Upper lobe of right lung (tissue), 1 donor: Measurements from ENCODE around the gene SPINT4. TPM values are rescaled to one million over a fixed set of nuclear protein-coding genes. Genes with fewer than 3 reads are reported as not detected.

ENCODE experiments used
- ATAC-seq: fragments of 200-7000 bp; cut with Tn5 transposase; one replicate; pipeline ENCODE4 v1.9.1; 2020; ENCODE audit warnings: mild to moderate bottlenecking, moderate library complexity
- DNase-seq: peaks from one replicate; pipeline ENCODE4 v3.0.0-alpha.2; 2020
- H3K27ac ChIP-seq: fragments of 200-600 bp; one replicate; pipeline ENCODE4 v1.8.0; 2022
- H3K27me3 ChIP-seq: fragments of 200-600 bp; one replicate; pipeline ENCODE4 v1.8.0; 2022; ENCODE audit warnings: mild to moderate bottlenecking
- H3K36me3 ChIP-seq: fragments of 200-600 bp; one replicate; pipeline ENCODE4 v1.8.0; 2022
- H3K4me1 ChIP-seq: fragments of 200-600 bp; one replicate; pipeline ENCODE4 v1.8.0; 2022
- H3K4me3 ChIP-seq: fragments of 200-600 bp; one replicate; pipeline ENCODE4 v1.8.0; 2022; ENCODE audit warnings: mild to moderate bottlenecking
- H3K9me3 ChIP-seq: fragments of 200-600 bp; one replicate; pipeline ENCODE4 v1.8.0; 2022
- intact Hi-C: fragments of 100-400 bp; cut with DNase I; formaldehyde crosslinking; loops from one replicate; pipeline ENCODE4 v1.11.0; 2022
- total RNA-seq: library from RNA; stranded (reverse); fragmentation: NEBNext Ultra II Directional; extraction: Animal tissue kit (Norgen Biotek cat#: 25700); gene quantifications from one replicate; pipeline ENCODE4 v1.2.1, GENCODE V29; 2021
- TF ChIP-seq, protein P1 (sequence below): fragments of 200-600 bp; IDR thresholded peaks from one replicate; pipeline ENCODE4 v1.8.0; 2022; ENCODE audit warnings: antibody characterized with exemption
- donor health status: DM: no; HTN: yes; CAD: no; lungs with severe emphysema.

Gene SPINT4
- total RNA-seq, 1 donor from 2014 or later, result not detected

DNA sequence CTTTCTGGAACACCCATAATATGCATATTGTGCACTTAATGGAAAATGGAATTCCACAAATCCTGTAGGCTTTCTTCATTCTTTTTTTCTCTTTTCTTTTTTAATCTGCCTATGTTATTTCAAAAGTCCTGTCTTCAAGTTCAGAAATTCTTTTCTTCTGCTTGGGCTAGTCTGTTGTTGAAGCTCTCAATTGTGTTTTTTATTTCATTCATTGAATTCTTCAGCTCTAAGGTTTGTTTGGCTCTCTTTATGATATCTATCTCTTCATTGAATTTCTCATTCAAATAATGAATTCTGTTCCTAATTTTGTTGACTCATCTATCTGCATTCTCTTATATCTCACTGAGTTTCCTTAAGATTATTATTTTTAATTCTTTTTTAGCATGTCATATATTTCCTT is 10.1 kb downstream of the SPINT4 start:
- intact Hi-C loops, result no loop called here
- Histone ChIP-seq H3K27me3 (no peaks in the 10 kb centered on the region), H3K4me3 (no peak overlapping the region), H3K27ac (no peak overlapping the region), H3K36me3 (no peaks in the 10 kb centered on the region), H3K9me3 (no peaks in the 10 kb centered on the region), H3K4me1 (no peaks in the 10 kb centered on the region)
- TF ChIP-seq, protein P1, sequence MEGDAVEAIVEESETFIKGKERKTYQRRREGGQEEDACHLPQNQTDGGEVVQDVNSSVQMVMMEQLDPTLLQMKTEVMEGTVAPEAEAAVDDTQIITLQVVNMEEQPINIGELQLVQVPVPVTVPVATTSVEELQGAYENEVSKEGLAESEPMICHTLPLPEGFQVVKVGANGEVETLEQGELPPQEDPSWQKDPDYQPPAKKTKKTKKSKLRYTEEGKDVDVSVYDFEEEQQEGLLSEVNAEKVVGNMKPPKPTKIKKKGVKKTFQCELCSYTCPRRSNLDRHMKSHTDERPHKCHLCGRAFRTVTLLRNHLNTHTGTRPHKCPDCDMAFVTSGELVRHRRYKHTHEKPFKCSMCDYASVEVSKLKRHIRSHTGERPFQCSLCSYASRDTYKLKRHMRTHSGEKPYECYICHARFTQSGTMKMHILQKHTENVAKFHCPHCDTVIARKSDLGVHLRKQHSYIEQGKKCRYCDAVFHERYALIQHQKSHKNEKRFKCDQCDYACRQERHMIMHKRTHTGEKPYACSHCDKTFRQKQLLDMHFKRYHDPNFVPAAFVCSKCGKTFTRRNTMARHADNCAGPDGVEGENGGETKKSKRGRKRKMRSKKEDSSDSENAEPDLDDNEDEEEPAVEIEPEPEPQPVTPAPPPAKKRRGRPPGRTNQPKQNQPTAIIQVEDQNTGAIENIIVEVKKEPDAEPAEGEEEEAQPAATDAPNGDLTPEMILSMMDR, result no peak
- ATAC-seq, result no peak
- DNase-seq, result no peak

DNA sequence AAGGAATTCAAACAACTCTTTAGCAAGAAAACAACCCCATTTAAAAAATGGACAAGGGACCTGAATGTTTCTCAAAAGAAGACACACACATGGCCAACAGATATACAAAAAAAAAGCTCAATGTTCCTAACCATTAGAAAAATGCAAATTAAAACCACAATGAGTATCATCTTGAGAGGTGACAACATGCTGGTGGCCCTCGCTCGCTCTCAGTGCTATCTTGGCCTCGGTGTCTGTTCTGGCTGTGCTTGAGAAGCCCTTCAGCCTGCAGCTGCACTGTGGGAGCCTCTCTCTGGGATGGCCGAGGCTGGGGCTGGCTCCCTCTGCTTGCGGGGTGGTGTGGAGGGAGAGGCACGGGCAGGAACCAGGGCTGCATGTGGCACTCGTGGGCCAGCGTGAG is 13.4 kb downstream of the SPINT4 start:
- H3K27me3 ChIP-seq, result no peaks in the 10 kb centered on the region
- ATAC-seq (no peak), DNase-seq (no peak)
- H3K4me3 ChIP-seq, result no peak overlapping the region
- intact Hi-C loops, result no loop called here
- no peak overlapping the region for H3K27ac ChIP-seq
- no peaks in the 10 kb centered on the region for H3K9me3 ChIP-seq
- H3K4me1 ChIP-seq, result no peaks in the 10 kb centered on the region
- TF ChIP-seq, protein P1, result no peak
- H3K36me3 ChIP-seq, result no peaks in the 10 kb centered on the region

DNA sequence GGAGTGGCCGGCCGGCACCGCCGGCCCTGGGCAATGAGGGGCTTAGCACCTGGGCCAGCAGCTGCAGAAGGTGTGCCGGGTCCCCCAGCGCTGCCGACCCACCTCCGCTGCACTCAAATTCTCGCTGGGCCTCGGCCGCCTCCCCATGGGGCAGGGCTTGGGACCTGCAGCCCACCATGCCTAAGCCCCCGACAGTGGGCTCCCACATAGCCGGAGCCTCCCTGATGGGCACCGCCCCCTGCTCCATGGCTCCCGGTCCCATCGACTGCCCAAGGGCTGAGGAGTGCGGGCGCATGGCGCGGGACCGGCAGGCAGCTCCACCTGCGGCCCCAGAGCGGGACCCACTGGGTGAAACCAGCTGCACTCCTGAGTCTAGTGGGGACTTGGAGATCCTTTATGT is 13.8 kb downstream of the SPINT4 start:
- Histone ChIP-seq H3K27ac (no peak overlapping the region), H3K4me3 (no peak overlapping the region), H3K27me3 (no peaks in the 10 kb centered on the region), H3K4me1 (no peaks in the 10 kb centered on the region), H3K36me3 (no peaks in the 10 kb centered on the region), H3K9me3 (no peaks in the 10 kb centered on the region)
- no peak for DNase-seq
- no peak for ATAC-seq
- intact Hi-C loops, result no loop called here
- TF ChIP-seq, protein P1, result no peak

DNA sequence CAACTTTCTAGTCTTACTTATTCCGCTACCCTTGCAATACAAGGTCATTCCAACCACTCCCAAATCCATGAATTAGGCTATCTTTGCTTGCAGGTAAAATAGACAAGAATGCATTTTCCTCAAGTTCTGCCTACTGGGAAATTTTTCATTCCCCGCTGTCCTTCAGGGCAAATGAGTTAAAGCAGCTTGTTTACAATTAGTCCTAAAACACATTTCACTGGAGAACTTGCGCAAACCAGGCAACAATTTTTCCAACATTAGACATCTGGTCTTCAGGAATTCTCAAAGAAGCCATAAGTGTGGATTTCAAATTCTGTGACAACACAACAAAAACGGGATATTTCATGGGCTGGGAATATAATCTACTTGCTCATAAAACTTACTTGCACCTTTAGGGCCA is 20.4 kb downstream of the SPINT4 start:
- no peaks in the 10 kb centered on the region for H3K36me3 ChIP-seq
- ATAC-seq (no peak), DNase-seq (no peak)
- no peaks in the 10 kb centered on the region for H3K4me1 ChIP-seq
- no peak overlapping the region for H3K27ac ChIP-seq
- TF ChIP-seq, protein P1, result no peak
- H3K4me3 ChIP-seq, result no peak overlapping the region
- intact Hi-C loops, result no loop called here
- H3K27me3 ChIP-seq, result no peaks in the 10 kb centered on the region
- no peaks in the 10 kb centered on the region for H3K9me3 ChIP-seq

GRCh38 chr20:45745015-45745414 is 22.9 kb downstream of the SPINT4 start:
- Histone ChIP-seq H3K4me1 (no peaks in the 10 kb centered on the region), H3K36me3 (no peaks in the 10 kb centered on the region), H3K9me3 (no peaks in the 10 kb centered on the region), H3K27me3 (no peaks in the 10 kb centered on the region), H3K27ac (no peak overlapping the region), H3K4me3 (no peak overlapping the region)
- TF ChIP-seq, protein P1, result no peak
- no peak for ATAC-seq
- intact Hi-C loops, result no loop called here
- no peak for DNase-seq

GRCh38 chr20:45751721-45752120 is 29.6 kb downstream of the SPINT4 start:
- no peaks in the 10 kb centered on the region for H3K36me3 ChIP-seq
- no peak overlapping the region for H3K4me3 ChIP-seq
- no peaks in the 10 kb centered on the region for H3K4me1 ChIP-seq
- no peaks in the 10 kb centered on the region for H3K27me3 ChIP-seq
- no peak overlapping the region for H3K27ac ChIP-seq
- intact Hi-C loops, result no loop called here
- ATAC-seq, result no peak
- no peaks in the 10 kb centered on the region for H3K9me3 ChIP-seq
- DNase-seq, result no peak
- TF ChIP-seq, protein P1, result no peak
